Esophagus squamous epithelium (tissue), 5 donors: ENCODE data around the gene NFATC2. TPM values are rescaled to one million over a fixed set of nuclear protein-coding genes. Genes with fewer than 3 reads are reported as not detected.

Source experiments
- DNase-seq: peaks from one replicate; lab custom pipeline; 2025; lab: John Stamatoyannopoulos, UW
- H3K27ac ChIP-seq, 4 donors: fragments of 200-600 bp; sonication (generic); one replicate each; pipeline ENCODE4 v1.5.1; 2016 to 2019; ENCODE audit warnings: mild to moderate bottlenecking in 1 of 4
- H3K27me3 ChIP-seq, 4 donors: fragments of 200-600 bp; sonication (generic); 1 replicate in 3 of 4; 2 replicates in 1 of 4; pipeline versions ENCODE4 v1.5.1 to v1.6.0; 2017 to 2021; ENCODE audit warnings: antibody characterized with exemption in 1 of 4
- H3K36me3 ChIP-seq, 3 donors: fragments of 200-600 bp; sonication (generic); one replicate each; pipeline ENCODE4 v1.5.1; 2016 to 2019
- H3K4me1 ChIP-seq, 3 donors: fragments of 200-600 bp; sonication (generic); one replicate each; pipeline ENCODE4 v1.5.1; 2017 to 2019
- H3K4me3 ChIP-seq, 4 donors: fragments of 200-600 bp; sonication (generic); 1 replicate in 3 of 4; 2 replicates in 1 of 4; pipeline ENCODE4 v1.5.1; 2016 to 2019; ENCODE audit warnings: mild to moderate bottlenecking in 2 of 4, moderate library complexity in 1 of 4
- H3K9me3 ChIP-seq, 3 donors: fragments of 200-600 bp; sonication (generic); one replicate each; pipeline ENCODE4 v1.5.1; 2016 to 2019
- CTCF ChIP-seq, 6 experiments: fragments of 450-650 bp in 4 of 6; fragments of 200-600 bp in 2 of 6; sonication (generic) in 2 of 6; IDR thresholded peaks; one replicate each; pipeline ENCODE4 v1.5.1; 2016 to 2019; ENCODE audit warnings: antibody characterized with exemption in 6 of 6, mild to moderate bottlenecking in 4 of 6, moderate library complexity in 4 of 6
- POLR2A ChIP-seq, 4 donors: fragments of 450-650 bp; IDR thresholded peaks; one replicate each; pipeline ENCODE4 v1.6.1; 2017; ENCODE audit warnings: antibody characterized with exemption in 4 of 4, mild to moderate bottlenecking in 4 of 4, moderate library complexity in 3 of 4
- WGBS, 2 donors: methylation state at CpG; one replicate each; pipeline ENCODE4 v1.1.5; 2018; 5-methylcytosine and 5-hydroxymethylcytosine counted together
- intact Hi-C: fragments of 100-400 bp; cut with DNase I; formaldehyde crosslinking; loops from one replicate; pipeline ENCODE4 v1.15.0; 2022
- total RNA-seq, 4 donors: library from RNA; depleted of rRNA; stranded (reverse); fragments of >200 nt; gene quantifications; one replicate each; pipeline ENCODE4 v1.1.0, GENCODE V29; 2016
- donor health status: DM: yes; HTN: yes; CAD: no.

The NFATC2 gene
- total RNA-seq, 4 donors from 2014 or later: 0.83 to 6.7 (median 1.4) TPM

GRCh38 chr20:51381557-51381956 is 161.0 kb downstream of the NFATC2 start:
- Histone ChIP-seq H3K4me1 (peaks cover 0 to 16% (median 8%) of the 10 kb centered on the region in 3 donors), H3K27ac (no peak overlapping the region), H3K27me3 (no peaks in the 10 kb centered on the region), H3K36me3 (no peaks in the 10 kb centered on the region), H3K4me3 (no peak overlapping the region), H3K9me3 (no peaks in the 10 kb centered on the region)
- DNase-seq: no peak
- TF ChIP-seq CTCF (IDR thresholded peaks at IDR 0.05) (no peak), POLR2A (IDR thresholded peaks at IDR 0.05) (no peak)
- intact Hi-C loops: no loop called here
- 85 to 94% methylated on average over 11 to 12 of the region's 12 CpGs for WGBS, 2 donors

- Histone ChIP-seq H3K27ac (no peak overlapping the region), H3K36me3 (no peaks in the 10 kb centered on the region), H3K27me3 (no peaks in the 10 kb centered on the region), H3K4me1 (peaks cover 0 to 12% (median 8%) of the 10 kb centered on the region in 3 donors), H3K9me3 (no peaks in the 10 kb centered on the region), H3K4me3 (no peak overlapping the region)
- TF ChIP-seq POLR2A (IDR thresholded peaks at IDR 0.05) (no peak), CTCF (IDR thresholded peaks at IDR 0.05) (no peak)
- DNase-seq: no peak
- WGBS, 2 donors: 81 to 88% methylated on average over 12 to 13 of the region's 13 CpGs
- intact Hi-C loops: no loop called here
These were observed 161.8 kb downstream of the NFATC2 start for GRCh38 chr20:51380401-51381385.

GRCh38 chr20:51379601-51380341 is 162.7 kb downstream of the NFATC2 start:
- H3K27me3 ChIP-seq: no peaks in the 10 kb centered on the region
- no peak for TF ChIP-seq CTCF (IDR thresholded peaks at IDR 0.05)
- no peak for TF ChIP-seq POLR2A (IDR thresholded peaks at IDR 0.05)
- intact Hi-C loops: no loop called here

GRCh38 chr20:51378171-51378928 is 164.2 kb downstream of the NFATC2 start:
- DNase-seq: no peak
- 91 to 93% methylated on average over 15 to 17 of the region's 19 CpGs for WGBS, 2 donors

More at GRCh38 chr20:51379601-51380341, 162.7 kb downstream of the NFATC2 start:
- no peaks in the 10 kb centered on the region for H3K9me3 ChIP-seq
- H3K4me1 ChIP-seq: peaks cover 0 to 12% (median 8%) of the 10 kb centered on the region in 3 donors
- 88 to 96% methylated on average over 2 to 5 of the region's 8 CpGs for WGBS, 2 donors
- no peak overlapping the region for H3K27ac ChIP-seq
- DNase-seq: no peak
- H3K4me3 ChIP-seq: no peak overlapping the region
- H3K36me3 ChIP-seq: no peaks in the 10 kb centered on the region

More at GRCh38 chr20:51378171-51378928, 164.2 kb downstream of the NFATC2 start:
- Histone ChIP-seq H3K27ac (no peak overlapping the region), H3K36me3 (no peaks in the 10 kb centered on the region), H3K4me1 (peaks cover 7 to 21% (median 11%) of the 10 kb centered on the region in 3 donors), H3K4me3 (no peak overlapping the region), H3K9me3 (no peaks in the 10 kb centered on the region), H3K27me3 (no peaks in the 10 kb centered on the region)
- TF ChIP-seq CTCF (IDR thresholded peaks at IDR 0.05): no peak
- no peak for TF ChIP-seq POLR2A (IDR thresholded peaks at IDR 0.05)
- intact Hi-C loops: no loop called here
